HepG2 (cell line): ENCODE data around the gene TTLL11. TPM values are rescaled to one million over a fixed set of nuclear protein-coding genes. Genes with fewer than 3 reads are reported as not detected.

Experiments used
- CEBPB ChIP-seq: IDR thresholded peaks from 2 replicates; pipeline ENCODE4 v1.6.1; 2011; ENCODE audit warnings: low read depth, low read length, improper control_type of control experiment, borderline replicate concordance
- CEBPG ChIP-seq: IDR thresholded peaks from 2 replicates; pipeline ENCODE4 v1.6.1; 2016
- EP300 ChIP-seq, 3 experiments: sonication (generic) in 1 of 3; formaldehyde crosslinking in 1 of 3; IDR thresholded peaks; 2 replicates each; pipeline versions ENCODE4 v1.5.1 to v1.6.1; 2011 to 2020; ENCODE audit warnings: low read depth in 2 of 3, low read length in 2 of 3, borderline replicate concordance in 1 of 3, improper control_type of control experiment in 1 of 3, mild to moderate bottlenecking in 1 of 3, missing genetic modification reagents in 1 of 3, moderate library complexity in 1 of 3
- FLYWCH1 ChIP-seq: sonication (generic); formaldehyde crosslinking; IDR thresholded peaks from 2 replicates; pipeline ENCODE4 v1.8.1; 2023; ENCODE audit warnings: mild to moderate bottlenecking, missing genetic modification reagents
- FOXO1 ChIP-seq: sonication (generic); formaldehyde crosslinking; IDR thresholded peaks from 2 replicates; pipeline ENCODE4 v1.4.0; 2020; ENCODE audit warnings: missing genetic modification reagents
- GABPB1 ChIP-seq: IDR thresholded peaks from 2 replicates; pipeline ENCODE4 v1.6.1; 2016; ENCODE audit warnings: mild to moderate bottlenecking, missing genetic modification reagents, moderate library complexity, missing compliant biosample characterization
- HMG20A ChIP-seq: IDR thresholded peaks from 2 replicates; pipeline ENCODE4 v1.6.1; 2016; ENCODE audit warnings: borderline replicate concordance
- IRX3 ChIP-seq: sonication (generic); formaldehyde crosslinking; IDR thresholded peaks from 2 replicates; pipeline ENCODE4 v1.8.1; 2023; ENCODE audit warnings: mild to moderate bottlenecking, low read depth, missing genetic modification reagents, borderline replicate concordance
- KAT7 ChIP-seq: IDR thresholded peaks from 2 replicates; pipeline ENCODE4 v1.6.1; 2018; ENCODE audit warnings: borderline replicate concordance, missing compliant biosample characterization
- MIXL1 ChIP-seq: IDR thresholded peaks from 2 replicates; pipeline ENCODE4 v1.6.1; 2016
- POGZ ChIP-seq: sonication (generic); formaldehyde crosslinking; IDR thresholded peaks from 2 replicates; pipeline ENCODE4 v1.4.0; 2020; ENCODE audit warnings: mild to moderate bottlenecking, missing genetic modification reagents
- RFXAP ChIP-seq: sonication (generic); formaldehyde crosslinking; IDR thresholded peaks from 2 replicates; pipeline ENCODE4 v1.4.0; 2020; ENCODE audit warnings: missing genetic modification reagents, borderline replicate concordance
- ZNF121 ChIP-seq: sonication (generic); formaldehyde crosslinking; IDR thresholded peaks from 2 replicates; pipeline ENCODE4 v1.5.0; 2020; ENCODE audit warnings: mild to moderate bottlenecking, missing genetic modification reagents
- ZNF460 ChIP-seq: sonication (generic); formaldehyde crosslinking; IDR thresholded peaks from 2 replicates; pipeline ENCODE4 v1.5.1; 2020; ENCODE audit warnings: missing genetic modification reagents, mild to moderate bottlenecking, borderline replicate concordance
- ZNF609 ChIP-seq: sonication (generic); formaldehyde crosslinking; IDR thresholded peaks from 2 replicates; pipeline ENCODE4 v1.4.0; 2020; ENCODE audit warnings: mild to moderate bottlenecking, missing genetic modification reagents, borderline replicate concordance
- ZNF709 ChIP-seq: sonication (generic); formaldehyde crosslinking; IDR thresholded peaks from 2 replicates; pipeline ENCODE4 v1.5.0; 2020; ENCODE audit warnings: mild to moderate bottlenecking, missing genetic modification reagents
- ZNF772 ChIP-seq: sonication (generic); formaldehyde crosslinking; IDR thresholded peaks from 2 replicates; pipeline ENCODE4 v1.5.0; 2020; ENCODE audit warnings: mild to moderate bottlenecking, missing genetic modification reagents
- ZNF878 ChIP-seq: sonication (generic); formaldehyde crosslinking; IDR thresholded peaks from 2 replicates; pipeline ENCODE4 v1.8.1; 2023; ENCODE audit warnings: mild to moderate bottlenecking, missing genetic modification reagents, moderate library complexity
- polyA plus RNA-seq, 8 experiments: library from polyadenylated mRNA; depleted of rRNA in 3 of 8; stranded (reverse) in 7 of 8; unstranded in 1 of 8; fragments of >200 nt; fragmentation: Illumina TruSeq in 4 of 8; extraction: Trizol in 4 of 8; gene quantifications; 2 replicates each; pipeline versions ENCODE4 v1.2.1 to v1.2.3, GENCODE V29; 2011 to 2016; ENCODE audit warnings: low read depth in 4 of 8, missing spikeins in 1 of 8, mixed read lengths in 1 of 8; ENCODE audit not compliant: insufficient read depth in 1 of 8
- total RNA-seq, 5 experiments: library from RNA; depleted of rRNA; stranded (reverse); fragments of >200 nt; fragmentation: Illumina TruSeq; extraction: Trizol; gene quantifications; 2 replicates each; pipeline ENCODE4 v1.2.3, GENCODE V29; 2016; ENCODE audit warnings: low read depth in 1 of 5
- TF ChIP-seq, protein P1 (sequence below): IDR thresholded peaks from 2 replicates; pipeline ENCODE4 v1.6.1; 2016; ENCODE audit warnings: mild to moderate bottlenecking
- TF ChIP-seq, protein P2 (sequence below): sonication (generic); formaldehyde crosslinking; IDR thresholded peaks from 2 replicates; pipeline ENCODE4 v1.4.0; 2020; ENCODE audit warnings: missing genetic modification reagents
- TF ChIP-seq, protein P3 (sequence below): sonication (generic); formaldehyde crosslinking; IDR thresholded peaks from 2 replicates; pipeline ENCODE4 v1.8.0; 2022; ENCODE audit warnings: missing genetic modification reagents, mild to moderate bottlenecking, borderline replicate concordance

Gene TTLL11
- total and polyA plus RNA-seq, 2 of the 13 experiments (the other 11 are each of a cell fraction or from before 2014, with no cell fraction given), result 4.5 to 5.2 TPM

GRCh38 chr9:121998513-121999049 is 94.5 kb downstream of the TTLL11 start (continued):
- TF ChIP-seq ZNF878 (no peak), EP300 (IDR thresholded peaks at IDR 0.05; ENCODE audit: low read depth in 2 of 2, low read length in 2 of 2) (peak in 1 of 2 experiments; percentile 56; a peak in 2 of 4 replicates), EP300 (CRISPR knock-in tag; IDR thresholded peaks at IDR 0.05; ENCODE audit: borderline replicate concordance) (no peak), ZNF772 (CRISPR knock-in tag) (0 out of 2 replicates have a peak, but pooled peaks have one; percentile 38), CEBPG (CRISPR knock-in tag) (peak; percentile 98), GABPB1 (CRISPR knock-in tag) (peak; percentile 32; the same call in 1 of the 2 replicates), MIXL1 (CRISPR knock-in tag) (peak; percentile 70; the same call in 1 of the 2 replicates), ZNF609 (CRISPR knock-in tag) (no peak), POGZ (peak; percentile 64; the same call in 1 of the 2 replicates), FOXO1 (CRISPR knock-in tag) (peak; percentile 58), ZNF709 (CRISPR knock-in tag) (no peak), HMG20A (peak; percentile 64), KAT7 (CRISPR knock-in tag) (no peak), FLYWCH1 (CRISPR knock-in tag) (no peak), IRX3 (CRISPR knock-in tag) (no peak), RFXAP (CRISPR knock-in tag) (no peak), CEBPB (peak; percentile 98), ZNF460 (CRISPR knock-in tag) (peak; percentile 49; the same call in 1 of the 2 replicates), ZNF121 (peak; percentile 70)
- TF ChIP-seq, protein P1, sequence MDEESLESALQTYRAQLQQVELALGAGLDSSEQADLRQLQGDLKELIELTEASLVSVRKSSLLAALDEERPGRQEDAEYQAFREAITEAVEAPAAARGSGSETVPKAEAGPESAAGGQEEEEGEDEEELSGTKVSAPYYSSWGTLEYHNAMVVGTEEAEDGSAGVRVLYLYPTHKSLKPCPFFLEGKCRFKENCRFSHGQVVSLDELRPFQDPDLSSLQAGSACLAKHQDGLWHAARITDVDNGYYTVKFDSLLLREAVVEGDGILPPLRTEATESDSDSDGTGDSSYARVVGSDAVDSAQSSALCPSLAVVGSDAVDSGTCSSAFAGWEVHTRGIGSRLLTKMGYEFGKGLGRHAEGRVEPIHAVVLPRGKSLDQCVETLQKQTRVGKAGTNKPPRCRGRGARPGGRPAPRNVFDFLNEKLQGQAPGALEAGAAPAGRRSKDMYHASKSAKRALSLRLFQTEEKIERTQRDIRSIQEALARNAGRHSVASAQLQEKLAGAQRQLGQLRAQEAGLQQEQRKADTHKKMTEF, result peak; percentile 63; the same call in 1 of the 2 replicates
- TF ChIP-seq, protein P2, sequence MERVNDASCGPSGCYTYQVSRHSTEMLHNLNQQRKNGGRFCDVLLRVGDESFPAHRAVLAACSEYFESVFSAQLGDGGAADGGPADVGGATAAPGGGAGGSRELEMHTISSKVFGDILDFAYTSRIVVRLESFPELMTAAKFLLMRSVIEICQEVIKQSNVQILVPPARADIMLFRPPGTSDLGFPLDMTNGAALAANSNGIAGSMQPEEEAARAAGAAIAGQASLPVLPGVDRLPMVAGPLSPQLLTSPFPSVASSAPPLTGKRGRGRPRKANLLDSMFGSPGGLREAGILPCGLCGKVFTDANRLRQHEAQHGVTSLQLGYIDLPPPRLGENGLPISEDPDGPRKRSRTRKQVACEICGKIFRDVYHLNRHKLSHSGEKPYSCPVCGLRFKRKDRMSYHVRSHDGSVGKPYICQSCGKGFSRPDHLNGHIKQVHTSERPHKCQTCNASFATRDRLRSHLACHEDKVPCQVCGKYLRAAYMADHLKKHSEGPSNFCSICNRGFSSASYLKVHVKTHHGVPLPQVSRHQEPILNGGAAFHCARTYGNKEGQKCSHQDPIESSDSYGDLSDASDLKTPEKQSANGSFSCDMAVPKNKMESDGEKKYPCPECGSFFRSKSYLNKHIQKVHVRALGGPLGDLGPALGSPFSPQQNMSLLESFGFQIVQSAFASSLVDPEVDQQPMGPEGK (CRISPR knock-in tag), result peak; percentile 19; the same call in 1 of the 2 replicates
- TF ChIP-seq, protein P3, sequence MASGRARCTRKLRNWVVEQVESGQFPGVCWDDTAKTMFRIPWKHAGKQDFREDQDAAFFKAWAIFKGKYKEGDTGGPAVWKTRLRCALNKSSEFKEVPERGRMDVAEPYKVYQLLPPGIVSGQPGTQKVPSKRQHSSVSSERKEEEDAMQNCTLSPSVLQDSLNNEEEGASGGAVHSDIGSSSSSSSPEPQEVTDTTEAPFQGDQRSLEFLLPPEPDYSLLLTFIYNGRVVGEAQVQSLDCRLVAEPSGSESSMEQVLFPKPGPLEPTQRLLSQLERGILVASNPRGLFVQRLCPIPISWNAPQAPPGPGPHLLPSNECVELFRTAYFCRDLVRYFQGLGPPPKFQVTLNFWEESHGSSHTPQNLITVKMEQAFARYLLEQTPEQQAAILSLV (CRISPR knock-in tag), result no peak
